SHP77 (cell line): ENCODE measurements around the gene TBC1D22A.
"Not testable (repeated sequence)": the region's sequence is repeated elsewhere in the genome, so short reads cannot be mapped to it uniquely, and the experiment has no call there.

Experiments
- DNase-seq, 2 experiments: peaks; one replicate each; lab custom pipeline; 2025; lab: John Stamatoyannopoulos, UW

TBC1D22A gene

DNA sequence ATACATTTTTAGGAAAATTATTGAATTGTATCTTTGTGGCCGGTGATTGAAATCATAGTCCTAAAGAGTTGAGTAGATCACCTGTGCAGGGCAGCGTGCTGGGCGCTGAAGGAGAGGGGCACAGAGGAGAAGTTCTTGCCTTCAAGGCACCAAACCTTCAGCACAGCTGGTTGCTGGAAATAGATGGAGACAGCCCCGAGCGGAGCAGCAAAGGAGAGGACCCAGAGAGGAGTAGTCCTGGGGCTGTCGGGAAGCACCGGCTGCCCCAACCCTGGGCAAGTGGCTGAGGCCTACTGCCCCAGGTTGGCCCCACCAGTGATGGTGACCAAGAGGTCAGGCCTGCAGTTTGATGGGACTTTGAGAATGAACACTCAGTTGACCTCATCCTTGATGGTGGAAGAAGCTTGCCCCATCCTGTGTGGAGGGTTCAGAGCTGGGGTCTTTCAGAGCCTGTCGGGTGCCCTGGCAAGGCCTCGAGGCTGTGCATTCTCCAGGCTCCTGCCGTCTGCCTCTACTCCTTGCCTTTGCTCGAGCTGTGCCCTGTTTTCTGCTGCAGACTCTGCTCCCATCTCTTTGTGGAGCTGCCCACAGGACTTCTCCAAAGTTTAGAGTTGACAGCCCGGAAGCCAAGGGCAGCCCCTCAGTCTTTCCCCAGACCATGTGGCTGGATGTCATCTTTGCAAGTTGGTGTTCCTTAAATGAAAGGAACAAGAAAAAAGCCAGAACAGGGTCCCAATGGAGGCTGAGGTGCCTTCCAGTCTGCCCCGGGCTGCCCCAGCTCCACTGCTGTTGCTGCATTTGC is 285.1 kb downstream of the TBC1D22A start:
- DNase-seq: no peak

DNA sequence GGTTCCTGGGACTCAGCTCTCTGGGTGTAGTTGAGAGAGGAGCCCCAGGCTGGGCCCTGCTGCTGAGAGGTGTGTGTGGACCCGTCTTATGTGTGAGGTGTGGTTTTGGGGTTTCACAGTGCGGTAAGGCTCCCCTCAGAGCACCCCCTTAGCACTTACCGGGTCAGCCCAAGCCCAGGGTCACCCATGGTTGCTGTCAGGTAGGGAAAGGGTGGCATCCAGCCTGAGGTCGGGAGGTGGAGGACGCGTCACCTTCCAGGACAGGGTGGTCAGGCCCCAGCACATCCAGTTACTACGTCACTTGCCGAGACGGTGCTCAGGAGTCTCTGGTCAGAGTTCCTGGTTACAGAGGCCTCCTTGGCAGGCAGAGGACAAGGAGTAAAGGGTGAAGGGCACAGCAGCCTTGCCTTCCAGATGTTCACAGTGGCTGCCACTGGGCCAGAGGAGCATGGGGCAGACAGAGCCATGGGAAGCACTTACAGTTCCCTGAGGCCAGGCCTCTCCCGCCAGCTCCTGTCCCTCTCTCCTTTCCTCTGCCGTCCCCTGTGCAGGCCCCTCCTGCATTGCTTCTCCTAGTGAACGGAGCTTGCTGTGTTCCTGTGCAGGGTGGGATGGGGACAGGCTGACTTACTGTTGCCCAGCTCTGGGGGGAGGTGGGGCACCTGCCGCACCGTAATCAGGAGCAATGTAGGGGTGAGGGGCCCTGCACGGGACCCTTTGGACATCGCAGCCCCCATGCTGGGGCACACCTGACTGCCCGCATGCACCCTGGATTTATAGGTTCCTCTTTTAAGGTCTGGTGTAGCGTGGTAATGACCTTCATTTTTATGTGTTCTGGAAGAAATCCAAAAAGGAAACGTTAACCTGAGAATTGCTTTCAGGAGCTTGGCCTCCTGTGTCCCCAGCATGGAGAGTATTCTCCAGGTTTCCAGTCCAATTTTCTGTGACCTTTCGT is 285.9 kb downstream of the TBC1D22A start:
- DNase-seq: no peak

DNA sequence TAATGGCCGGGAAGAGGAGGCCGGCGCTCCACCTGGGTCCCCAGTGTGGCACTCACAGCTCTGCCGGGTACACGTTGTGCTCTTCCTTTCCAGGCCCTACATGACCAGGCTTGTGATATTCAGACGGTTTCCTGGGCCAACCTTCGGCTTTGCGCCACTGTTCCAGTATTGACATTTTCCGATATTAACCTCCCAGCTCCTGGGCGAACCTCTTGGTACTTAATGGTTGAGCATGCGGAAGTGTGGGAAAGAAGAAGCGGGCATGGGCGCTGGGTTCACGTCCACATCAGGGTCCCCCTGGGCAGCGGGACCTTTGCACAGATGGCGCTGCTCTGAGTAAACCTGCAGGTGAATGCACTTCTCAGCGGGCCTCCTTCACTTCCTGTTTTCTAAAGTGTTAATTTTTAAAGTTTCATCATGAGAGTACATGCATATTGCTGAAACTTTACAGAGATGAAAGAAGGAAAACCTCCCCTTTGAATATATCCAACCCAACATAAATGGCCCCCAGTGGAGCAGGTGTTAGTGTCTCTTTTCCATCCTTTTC is 286.7 kb downstream of the TBC1D22A start:
- no peak for DNase-seq

DNA sequence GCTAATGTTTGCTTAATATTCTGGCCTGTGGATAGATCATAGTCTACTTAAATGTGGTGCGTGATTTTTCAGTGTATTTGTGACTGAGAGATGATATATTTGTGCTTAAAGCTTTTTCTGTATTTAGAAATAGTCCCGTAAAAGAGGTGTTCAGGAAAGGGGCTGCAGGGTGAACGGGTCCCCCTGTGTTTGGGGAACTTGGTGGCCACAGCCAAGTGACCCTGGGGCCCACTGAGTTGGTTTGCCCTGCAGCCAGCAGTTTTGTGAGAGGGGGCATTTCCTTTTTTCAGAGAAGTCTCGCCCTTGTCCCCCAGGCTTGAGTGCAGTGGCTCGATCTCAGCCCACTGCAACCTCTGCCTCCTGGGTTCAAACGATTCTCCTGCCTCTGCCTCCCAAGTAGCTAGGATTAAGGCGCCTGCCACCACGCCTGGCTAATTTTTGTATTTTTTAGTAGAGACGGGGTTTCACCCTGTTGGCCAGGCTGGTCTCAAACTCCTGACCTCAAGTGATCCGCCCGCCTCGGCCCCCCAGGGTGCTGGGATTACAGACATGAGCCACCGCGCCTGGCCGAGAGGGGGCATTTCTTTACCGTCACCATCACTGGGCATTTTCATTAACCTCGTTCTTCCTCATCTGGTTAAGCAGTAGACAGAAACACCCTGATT is 287.4 kb downstream of the TBC1D22A start:
- DNase-seq: not testable (repeated sequence)

DNA sequence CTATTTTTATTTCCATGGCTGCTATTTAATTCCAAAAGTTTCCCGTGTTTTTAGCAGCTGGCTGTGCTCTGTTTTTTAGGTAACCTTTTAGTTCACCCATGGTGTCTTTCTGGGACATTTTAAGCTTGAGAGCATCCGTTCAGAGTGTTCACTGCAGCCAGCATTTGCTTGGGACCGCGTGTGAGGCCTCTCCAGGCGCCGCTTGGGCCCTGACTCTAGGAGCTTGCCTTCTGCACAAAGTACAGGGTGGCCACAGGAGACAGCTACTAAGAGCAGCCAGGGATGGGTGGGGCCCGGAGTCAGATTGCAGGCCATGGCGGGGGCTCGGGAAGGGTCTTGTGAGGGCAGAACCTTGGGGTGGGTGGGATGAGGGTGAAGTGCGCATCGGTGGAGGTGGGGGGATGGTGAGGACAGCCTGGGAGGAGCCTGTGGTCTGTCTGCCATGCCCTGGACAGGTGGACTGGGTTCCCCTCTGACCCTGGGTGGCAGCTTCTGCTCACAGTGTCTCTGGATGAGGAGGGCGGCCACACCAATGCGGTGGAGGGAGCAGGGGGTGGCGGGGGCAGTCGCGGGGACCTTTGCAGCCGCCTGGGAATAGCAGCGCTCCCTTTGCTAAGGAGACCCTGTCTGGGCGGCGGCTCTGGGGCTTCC is 288.1 kb downstream of the TBC1D22A start:
- DNase-seq: no peak

DNA sequence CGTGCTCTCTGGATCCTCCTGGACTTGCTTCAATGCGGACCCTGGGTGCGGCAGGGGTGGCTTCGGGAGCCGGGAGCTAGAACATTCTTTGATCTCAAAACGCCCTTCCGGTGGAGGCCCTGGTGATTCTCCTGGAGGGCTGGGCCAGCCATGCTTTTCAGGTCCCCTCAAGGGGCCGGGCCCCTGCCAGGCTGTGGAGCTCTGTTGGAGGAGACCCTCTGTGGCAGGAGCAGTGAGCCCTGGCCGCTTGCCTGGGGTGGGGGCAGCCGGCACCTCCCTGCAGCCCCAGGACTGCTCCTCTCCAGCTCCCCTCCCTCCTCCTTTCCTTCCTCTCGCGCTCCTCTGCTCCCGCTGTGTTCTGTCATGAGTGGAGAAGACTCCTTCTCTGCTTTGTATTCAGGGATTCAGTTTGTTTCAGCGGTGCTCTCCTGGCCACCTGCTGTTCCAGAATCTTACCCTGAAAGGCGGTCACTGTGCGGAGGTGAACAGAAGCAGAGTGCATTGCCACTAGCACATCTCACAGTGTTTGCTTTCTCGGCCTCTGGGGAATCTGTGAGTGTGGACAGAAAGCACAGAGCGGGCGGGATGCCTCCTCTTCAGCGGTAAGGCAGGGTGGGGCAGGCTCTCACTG is 289.1 kb downstream of the TBC1D22A start:
- no peak for DNase-seq

DNA sequence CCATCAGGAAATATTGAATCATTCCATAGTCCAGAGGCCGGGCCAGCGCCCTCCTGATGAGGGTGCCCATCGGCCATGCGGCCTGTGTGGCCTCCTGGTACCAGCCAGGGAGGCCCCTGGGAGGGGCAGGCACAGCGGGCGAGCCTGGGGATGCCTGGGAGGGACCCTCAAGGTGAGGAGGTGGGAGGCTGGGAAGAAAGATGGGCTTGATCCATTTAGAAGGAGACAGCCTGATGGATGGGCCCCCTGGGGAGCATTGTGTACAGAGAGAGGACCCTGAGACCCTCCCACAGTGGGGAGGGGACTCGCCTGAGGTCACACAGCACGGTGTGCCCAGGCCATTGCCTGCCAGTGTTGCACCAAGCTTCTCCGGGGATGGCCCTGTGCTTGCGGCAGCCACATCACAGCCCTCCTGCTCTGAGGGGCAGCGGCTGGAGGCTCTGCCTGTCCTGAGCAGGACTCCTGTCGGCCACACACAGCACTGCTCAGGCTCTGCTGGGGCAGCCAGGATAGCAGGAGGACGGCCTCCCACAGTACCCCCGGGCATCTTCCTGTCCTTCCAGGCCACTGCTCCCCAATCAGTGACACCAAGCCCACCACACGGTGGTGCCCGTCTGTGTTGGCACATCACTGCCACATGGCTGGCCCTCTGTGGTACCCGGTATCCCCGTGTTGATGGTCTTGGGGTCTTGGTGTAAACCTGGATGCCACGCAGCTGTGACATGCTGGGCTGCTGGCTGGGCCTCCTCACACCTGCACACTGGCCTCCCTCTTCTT is 290.0 kb downstream of the TBC1D22A start:
- DNase-seq: no peak

DNA sequence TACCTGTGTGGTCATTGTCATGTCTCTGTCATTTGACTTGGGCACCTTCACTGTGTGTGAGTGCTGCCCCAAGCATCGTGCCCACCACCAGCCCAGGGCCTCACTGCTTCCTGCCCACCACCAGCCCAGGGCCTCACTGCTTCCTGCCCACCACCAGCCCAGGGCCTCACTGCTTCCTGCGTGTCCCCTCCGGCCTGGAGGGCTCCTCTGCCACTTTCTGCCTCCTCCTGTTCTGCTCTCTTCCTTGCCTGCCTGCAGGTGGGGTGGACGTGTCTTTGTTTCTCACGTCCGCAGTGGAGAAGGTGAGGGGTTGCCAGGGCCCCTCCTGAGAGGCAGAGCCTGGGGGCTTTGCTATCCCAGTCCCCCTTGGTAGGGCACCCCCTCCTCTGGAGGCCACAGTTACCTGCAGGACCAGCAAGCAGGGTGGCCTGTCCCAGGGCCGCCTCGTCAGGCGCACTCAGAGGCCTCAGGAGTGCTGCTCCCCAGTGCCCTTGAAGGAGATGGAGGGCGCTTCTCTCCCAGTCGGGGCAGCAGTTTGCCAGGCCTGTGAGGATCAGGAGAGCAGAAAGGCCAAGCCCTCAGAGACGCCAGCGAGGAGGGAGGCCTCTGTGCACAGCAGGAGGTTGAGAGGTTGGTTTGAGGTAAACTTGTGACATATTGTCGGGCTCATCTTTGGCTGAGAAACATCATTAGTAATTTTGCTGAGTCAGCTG is 290.7 kb downstream of the TBC1D22A start:
- DNase-seq: no peak

DNA sequence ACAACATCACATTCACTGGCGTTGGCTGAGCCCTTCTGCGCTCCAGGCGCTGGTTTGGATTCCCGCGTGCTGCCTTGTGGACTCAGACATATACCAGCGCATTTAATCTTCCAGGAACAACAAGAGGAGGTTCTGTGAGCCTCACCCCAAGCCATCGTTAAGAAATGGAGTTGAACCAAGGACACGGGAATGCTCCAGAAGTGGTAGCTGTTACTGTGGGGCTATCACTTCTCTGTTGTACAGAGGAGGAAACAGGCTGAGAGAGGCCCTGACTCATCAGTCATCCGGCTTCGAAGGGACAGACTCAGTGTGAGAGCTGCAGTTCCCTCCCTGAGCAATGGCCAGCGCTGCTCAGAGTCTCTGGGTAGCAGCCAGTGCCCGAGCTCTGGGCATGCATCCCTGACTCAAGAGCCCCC is 291.3 kb downstream of the TBC1D22A start:
- DNase-seq: no peak

DNA sequence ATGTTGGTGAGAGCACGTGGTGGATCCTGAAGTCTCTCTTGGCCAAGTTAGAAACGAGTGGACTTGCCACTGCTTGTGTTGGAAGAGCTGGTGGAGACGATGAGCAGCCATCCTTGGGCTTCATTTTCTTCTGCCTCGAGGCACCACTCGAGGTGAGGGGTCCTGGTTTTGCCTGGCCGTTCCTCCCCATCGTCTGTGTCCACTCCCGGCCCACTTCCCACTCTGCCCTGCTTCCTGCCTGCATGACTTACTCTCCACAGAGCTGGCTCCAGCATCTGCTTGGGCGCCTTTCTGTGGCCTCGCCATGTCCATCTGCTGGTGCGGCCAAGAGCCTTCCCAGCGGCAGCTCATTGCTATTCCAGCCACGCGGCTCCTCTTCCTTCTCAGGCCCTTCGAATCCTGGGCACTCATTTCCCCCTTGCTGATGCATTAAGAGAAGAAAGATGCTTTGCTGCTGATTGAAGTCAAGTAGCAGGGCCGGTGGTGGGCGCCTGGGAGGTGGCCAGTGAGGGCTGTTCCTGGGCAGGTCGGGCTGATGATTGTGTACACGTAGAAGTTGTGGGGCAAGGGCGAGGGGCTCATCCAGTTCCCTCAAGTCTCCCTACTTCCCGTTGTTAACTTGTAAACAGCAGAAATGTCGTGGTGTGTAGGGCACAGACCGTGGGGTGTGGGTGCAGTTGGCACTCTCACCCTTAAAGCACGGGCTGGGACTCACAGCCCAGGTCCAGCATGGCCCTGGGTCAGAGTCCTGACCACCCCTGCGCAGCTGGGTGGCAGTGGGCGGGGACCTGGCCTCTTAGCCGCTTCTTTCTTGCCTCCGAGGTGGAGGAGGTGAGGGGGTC is 292.0 kb downstream of the TBC1D22A start:
- no peak for DNase-seq

DNA sequence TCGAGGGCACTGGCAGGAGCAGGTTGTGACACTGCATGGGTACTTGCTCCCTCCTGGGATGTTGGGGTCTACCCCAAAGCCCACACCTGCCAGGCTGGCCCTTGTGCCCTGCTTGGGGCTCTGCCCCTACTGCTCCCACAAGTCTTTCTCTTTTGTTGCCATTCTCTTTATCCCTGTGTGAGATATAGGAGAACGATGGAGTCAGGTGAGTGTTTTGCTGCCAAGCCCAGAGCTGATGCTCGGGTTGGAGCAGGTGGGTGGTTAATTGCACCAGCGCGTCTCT is 292.6 kb downstream of the TBC1D22A start:
- DNase-seq: no peak

DNA sequence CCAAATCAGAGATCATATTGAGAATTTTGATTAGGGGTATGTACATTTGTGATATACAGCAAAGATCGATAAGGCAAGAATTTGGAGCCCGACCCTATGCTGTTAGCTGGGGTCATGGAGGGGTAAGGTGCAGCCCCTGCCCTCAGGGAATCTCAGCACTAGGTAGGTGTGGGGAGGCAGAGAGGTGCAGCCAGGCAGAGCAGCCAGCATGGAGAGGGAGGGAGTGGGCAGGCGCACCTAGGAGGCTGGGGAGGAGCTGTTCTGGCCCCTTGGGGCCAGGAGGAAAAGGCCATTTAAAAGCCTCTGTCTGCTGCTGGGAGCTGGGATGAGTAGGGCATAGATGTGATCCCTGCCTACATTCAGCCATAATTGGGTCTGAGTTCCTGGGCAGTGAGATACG is 293.0 kb downstream of the TBC1D22A start:
- no peak for DNase-seq

DNA sequence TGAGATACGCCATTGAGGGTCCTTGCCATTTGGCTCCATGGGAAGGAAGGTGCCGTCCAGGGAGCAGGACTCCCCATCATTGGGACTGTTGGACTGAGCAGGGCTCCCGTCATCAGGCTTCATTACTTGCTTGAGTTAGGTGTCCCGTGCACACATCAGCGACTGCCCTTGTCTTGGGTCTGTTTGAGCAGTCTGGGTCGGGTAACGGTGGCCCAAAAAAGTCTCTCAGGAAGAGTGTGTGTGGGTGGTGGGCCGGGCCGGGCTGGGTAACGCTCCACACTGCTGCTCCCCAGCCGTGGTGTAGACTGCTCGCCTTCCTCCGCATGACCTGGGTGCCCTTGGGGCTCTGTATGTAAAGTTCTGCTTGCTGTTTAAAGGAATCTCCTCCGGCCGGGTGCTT is 293.5 kb downstream of the TBC1D22A start:
- no peak for DNase-seq

DNA sequence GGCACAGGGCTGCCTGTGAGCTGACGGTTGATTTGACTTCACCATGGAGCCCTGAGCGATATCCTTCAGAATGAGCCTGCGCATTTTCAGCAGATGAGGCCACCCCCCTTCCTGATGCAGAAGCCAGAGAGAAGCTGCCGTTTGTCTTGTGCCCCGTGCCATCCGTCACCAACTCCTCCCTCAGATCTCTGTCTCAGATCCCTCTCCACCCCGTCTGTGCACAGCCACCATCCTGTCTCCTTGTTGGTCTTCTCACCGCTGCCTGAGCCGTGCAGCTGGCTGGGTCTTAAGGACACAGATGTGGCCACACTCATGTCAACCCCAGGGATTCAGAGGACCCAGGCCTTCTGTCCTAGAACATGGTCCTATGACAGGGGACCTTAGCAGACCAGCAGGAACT is 293.9 kb downstream of the TBC1D22A start:
- DNase-seq: no peak

DNA sequence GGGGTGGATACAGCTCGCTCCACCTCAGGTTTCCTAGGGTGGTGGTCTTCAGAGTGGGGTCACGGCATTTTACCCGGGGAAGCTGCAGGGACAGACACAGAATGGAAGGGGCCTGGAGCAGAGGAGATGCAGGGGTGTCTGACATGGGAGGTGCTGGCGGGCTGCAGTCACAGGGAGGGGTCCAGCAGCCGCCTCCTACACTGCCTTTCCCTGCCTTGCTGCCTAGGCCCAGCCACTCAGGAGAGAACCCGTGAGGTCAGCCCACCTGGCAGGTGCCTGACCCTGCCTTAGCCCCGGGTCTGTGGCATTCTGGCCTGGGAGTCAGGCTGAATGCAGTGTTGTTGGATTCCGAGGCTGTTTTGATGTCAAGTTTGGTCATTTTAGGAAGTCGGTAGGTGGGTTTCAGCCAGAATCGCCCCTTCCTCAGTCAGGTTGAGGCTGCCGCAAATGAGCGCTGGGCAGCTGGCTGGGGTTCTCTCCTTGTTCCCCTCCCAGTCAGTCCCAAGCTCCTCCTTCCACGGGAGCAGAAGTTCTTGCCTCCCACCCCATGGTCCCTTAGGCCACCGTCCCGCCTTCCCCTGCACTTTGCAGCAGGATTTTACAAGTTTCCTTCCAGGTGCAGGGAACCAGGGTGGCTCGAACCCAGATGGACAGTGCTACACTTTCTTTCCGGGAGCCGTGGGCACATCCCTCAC is 294.5 kb downstream of the TBC1D22A start:
- no peak for DNase-seq

DNA sequence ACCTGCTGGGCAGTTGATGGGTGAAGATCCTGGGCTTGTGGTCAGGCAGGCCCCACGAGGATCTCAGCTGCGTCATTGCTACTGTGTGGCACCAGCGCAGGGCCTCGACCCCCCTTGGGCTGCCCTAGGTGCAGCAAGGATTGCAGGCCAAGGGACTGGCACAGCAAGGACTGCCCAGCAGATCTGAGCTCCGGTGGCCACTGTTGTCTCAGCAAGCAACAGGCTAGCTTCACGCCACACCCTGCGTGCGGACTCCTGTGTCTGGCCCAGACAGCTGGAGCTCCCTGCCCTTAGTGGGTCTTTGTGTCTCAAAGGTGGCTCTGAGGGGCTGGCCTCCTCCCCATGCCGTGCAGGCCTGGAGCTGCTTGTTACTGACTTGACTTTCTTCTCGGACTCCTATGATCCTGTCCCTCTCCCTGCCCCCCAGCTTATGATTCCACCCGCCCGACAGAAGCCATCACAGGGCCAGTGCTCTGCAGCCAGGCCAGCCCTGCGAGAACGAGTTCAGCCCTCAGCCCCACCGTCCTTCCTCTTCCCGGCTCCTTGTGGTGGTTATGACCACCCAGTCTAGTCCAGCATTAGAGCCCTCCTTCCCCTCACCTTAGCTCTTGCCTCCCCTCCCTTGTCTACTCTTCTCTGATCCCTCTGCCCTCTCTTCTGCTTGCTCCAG is 295.6 kb downstream of the TBC1D22A start:
- no peak for DNase-seq

DNA sequence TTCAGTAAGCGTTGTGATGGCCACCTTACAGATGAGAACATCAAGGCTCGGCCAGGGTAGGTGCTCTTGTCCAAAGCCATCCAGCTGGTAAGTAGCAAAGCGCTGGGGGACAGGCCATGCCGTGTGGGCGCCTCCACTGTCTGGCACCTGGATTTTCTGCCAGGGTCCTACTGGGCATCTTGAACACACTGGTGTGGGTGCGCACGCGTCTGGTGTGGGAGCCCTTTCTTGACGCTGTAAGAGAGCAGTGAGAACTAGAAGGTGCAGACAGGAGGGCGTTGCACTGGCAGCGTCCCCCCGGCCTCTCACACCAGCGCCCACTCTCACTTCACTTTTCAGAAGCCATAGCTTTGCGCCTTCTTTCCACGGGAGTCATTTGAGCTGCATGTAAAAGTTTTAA is 296.6 kb downstream of the TBC1D22A start:
- no peak for DNase-seq

DNA sequence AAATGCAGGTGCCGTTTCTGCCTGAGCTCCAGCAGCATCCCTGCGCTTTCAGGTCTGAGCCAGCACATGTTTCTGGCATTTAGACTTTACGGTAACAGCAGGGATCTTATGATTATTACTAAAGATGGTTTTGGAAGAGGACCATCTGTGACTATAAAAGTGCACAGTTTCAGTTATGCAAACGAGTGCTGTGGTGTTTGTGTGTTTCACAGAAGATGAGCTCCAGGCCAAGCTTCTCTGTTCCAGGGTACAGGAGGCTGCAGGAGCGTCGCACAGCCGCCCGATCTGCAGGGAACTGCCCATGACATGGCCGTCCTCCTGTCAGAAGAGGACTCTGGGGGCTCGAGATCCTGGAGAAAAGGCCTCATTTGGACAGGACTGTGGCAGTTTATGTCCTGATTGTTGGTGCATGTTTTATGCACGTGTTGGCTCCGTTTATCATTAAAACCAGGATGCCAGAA is 297.3 kb downstream of the TBC1D22A start:
- no peak for DNase-seq
